ENCODE measurements around the gene TLL1.

DNA sequence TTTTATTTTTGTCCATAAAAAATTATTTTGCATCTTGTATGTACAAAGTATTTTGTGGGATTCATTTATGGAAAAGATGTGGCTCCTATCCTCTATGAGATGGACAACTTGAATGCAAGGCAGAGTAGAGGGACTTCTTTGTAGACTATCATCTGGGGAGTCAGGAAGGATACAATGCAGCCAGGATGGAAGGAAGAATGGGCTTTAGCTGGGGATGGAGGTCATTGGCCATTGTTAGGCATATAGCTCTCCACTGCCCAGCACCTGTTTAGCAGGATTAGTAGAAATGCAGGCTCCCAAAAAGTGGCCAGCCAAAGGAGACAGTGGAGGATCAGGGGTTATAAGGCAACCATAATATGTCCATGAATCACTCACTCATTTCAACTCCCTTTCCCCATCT, 5.1 kb upstream of the TLL1 start:
- TF ChIP-seq CTCF (IDR thresholded peaks at IDR 0.05; ENCODE audit: low read length) (no peak), EZH2 (IDR thresholded peaks at IDR 0.05; ENCODE audit: borderline replicate concordance, low read length) (no peak)
